ENCODE results near the gene NOP16.

The NOP16 gene

DNA sequence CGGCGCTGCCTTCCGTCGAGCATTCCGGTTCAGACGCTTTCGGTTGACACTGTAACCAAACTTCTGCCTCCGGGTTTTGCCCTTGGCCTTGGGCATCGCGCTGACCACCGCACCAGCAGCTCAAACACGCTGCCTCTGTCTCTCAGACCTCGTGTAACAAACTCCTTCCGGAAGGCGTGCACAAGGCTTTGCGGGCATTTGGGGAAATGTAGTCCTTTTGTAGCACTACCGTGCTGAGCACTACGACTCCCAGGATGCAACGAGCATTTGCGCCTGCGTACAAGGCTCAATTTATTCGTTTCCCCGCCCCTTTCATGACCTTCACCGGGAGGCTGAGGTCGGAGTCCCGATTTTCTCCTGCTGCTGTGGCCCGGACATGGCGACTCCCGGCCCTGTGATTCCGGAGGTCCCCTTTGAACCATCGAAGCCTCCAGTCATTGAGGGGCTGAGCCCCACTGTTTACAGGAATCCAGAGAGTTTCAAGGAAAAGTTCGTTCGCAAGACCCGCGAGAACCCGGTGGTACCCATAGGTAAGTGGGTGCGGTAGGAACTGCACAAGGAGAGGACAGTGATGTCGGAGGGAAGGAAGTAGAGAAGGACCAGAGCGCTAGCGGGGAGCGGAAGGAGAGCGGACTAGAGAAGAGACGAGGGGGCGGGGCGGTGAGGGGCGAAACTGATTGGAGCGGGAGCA is at the start of gene NOP16, which contains the start of gene HIGD2A:
NOP16 (minus strand) TSS at position 155 of the 691 bp plus-strand sequence; CDS start at position 96, 59 bp downstream.
HIGD2A (plus strand) TSS at position 308 of the 691 bp plus-strand sequence; CDS start at position 377, 69 bp downstream.
- in situ Hi-C loops (cut with HindIII; ENCODE audit: low sequenced_read_pairs): no loop called here

DNA sequence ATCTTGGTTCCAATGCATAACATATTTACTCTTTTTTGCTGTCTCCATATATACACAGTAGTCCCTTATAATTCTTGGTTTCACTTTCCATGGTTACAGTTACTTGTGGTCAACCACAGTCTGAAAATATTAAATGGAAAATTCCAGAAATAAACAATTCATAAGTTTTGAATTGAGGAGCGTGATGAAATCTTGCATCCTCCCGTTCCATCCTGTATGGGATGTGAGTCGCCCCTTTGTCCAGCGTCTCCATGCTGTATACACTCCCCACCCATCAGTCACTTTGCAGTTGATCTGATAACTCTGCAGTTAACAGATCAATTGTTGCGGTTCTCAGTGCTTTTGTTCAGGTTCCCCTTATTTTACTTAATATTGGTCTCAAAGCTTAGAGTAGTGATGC is 48.3 kb upstream of the NOP16 start:
- in situ Hi-C loops (cut with HindIII; ENCODE audit: low sequenced_read_pairs): no loop called here

- in situ Hi-C loops (cut with HindIII; ENCODE audit: low sequenced_read_pairs): no loop called here
Measured at GRCh38 chr5:176432707-176433106, 44.3 kb upstream of the NOP16 start.

DNA sequence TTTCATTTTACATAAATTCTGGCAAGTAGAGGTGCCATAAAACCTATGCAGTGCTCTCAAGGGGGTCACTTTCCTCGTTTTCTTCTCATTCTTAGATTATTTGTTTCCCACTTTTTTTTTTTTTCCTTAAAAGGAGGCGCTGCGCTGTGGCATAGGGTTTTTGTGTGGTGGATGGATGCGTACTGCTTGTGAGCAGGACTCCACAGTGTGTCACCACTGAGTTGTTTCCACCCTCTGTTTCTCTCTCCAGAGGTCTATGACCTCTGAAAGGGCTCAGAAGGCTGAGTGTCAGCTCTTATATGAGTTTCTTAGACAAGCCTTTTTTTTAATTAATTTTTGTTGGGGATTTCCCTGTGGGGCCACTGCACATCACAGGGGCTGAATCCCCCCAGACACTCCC is 41.6 kb upstream of the NOP16 start:
- in situ Hi-C loops (cut with HindIII; ENCODE audit: low sequenced_read_pairs): no loop called here

- in situ Hi-C loops (cut with HindIII; ENCODE audit: low sequenced_read_pairs): no loop called here
Measured at GRCh38 chr5:176427971-176428370, 39.6 kb upstream of the NOP16 start.

GRCh38 chr5:176426876-176427275 is 38.5 kb upstream of the NOP16 start:
- in situ Hi-C loops (cut with HindIII; ENCODE audit: low sequenced_read_pairs): no loop called here

DNA sequence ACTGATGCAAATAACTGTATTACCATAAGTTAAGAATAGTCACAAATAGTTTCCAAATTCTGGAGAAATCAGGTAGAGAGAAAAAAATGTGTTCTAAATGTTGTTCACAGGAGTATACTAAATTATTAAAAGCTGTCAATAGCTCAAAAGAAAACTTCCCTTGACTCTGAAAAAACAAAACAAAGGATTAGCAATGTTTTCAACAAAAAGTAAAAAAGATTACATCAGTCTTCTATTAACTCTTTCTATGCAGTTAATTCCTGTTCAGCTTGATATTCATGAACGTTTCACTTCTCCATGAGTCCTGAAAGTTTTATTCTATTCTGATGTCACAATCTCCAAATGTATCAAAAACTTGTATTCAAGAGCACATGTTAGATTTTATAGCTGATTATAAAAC is 37.4 kb upstream of the NOP16 start:
- in situ Hi-C loops (cut with HindIII; ENCODE audit: low sequenced_read_pairs): no loop called here

- in situ Hi-C loops (cut with HindIII; ENCODE audit: low sequenced_read_pairs): no loop called here
Measured at GRCh38 chr5:176425138-176425537, 36.7 kb upstream of the NOP16 start.

DNA sequence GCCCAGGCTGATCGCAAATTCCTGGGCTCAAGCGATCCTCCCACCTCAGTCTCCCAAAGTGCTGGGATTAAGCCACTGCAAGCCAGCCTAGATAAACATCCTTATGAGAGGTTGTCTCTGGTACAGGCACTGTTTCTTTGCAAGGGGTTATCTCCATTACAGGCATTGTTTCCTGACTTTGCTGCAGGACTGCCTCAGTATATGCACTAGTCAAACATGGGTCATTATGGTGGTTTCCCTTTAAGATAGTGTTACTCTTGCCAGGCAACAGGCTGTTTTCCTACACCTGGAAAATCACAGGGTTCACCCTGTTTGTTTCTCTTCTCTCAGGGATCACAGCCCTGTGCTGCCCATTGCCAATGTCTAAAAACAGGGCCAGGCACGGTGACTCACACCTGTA is 35.8 kb upstream of the NOP16 start:
- in situ Hi-C loops (cut with HindIII; ENCODE audit: low sequenced_read_pairs): no loop called here

DNA sequence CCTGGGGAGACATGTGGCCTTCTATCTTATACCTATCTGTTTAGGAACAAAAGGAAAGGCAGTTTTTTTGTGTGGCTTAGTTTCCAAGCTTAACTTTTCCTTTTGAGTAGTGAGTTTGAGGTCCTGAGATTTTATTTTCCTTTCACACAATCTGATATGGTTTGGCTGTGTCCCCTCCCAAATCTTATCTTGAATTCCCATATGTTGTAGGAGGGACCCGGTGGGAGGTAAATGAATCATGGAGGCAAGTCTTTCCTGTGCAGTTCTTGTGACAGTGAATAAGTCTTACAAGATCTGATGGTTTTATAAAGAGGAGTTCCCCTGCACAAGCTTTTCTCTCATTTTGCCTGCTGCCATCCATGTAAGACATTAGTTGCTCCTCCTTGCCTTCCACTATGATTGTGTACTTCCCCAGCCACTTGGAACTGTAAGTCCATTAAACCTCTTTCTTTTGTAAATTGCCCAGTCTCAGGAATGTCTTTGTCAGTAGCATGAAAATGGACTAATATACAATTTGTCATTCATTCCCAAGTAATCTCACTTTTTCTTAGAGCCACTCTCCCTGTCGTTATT is 32.7 kb upstream of the NOP16 start:
- in situ Hi-C loops (cut with HindIII; ENCODE audit: low sequenced_read_pairs): no loop called here

GRCh38 chr5:176420086-176420485 is 31.7 kb upstream of the NOP16 start:
- in situ Hi-C loops (cut with HindIII; ENCODE audit: low sequenced_read_pairs): no loop called here

GRCh38 chr5:176418251-176418650 is 29.9 kb upstream of the NOP16 start:
- in situ Hi-C loops (cut with HindIII; ENCODE audit: low sequenced_read_pairs): no loop called here

DNA sequence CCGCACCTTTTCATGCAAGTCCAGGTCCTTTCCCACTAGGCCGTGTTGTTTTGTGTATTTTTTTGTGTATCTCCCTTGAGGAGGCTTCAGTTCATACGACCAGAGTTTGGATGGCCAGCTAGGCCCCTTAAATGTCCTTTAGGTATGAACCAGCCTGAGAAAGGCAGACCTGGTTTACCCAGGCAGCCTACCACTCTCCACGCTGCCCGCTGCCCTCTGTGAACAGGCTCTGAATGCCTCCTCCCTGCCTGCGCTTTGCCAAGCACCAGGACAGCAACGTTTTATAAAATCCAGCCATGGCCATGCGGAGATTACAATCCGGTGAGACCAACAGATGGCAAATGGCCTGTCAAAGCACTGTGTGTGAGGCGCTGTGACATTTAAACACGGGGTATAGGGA is 28.6 kb upstream of the NOP16 start:
- in situ Hi-C loops (cut with HindIII; ENCODE audit: low sequenced_read_pairs): no loop called here

DNA sequence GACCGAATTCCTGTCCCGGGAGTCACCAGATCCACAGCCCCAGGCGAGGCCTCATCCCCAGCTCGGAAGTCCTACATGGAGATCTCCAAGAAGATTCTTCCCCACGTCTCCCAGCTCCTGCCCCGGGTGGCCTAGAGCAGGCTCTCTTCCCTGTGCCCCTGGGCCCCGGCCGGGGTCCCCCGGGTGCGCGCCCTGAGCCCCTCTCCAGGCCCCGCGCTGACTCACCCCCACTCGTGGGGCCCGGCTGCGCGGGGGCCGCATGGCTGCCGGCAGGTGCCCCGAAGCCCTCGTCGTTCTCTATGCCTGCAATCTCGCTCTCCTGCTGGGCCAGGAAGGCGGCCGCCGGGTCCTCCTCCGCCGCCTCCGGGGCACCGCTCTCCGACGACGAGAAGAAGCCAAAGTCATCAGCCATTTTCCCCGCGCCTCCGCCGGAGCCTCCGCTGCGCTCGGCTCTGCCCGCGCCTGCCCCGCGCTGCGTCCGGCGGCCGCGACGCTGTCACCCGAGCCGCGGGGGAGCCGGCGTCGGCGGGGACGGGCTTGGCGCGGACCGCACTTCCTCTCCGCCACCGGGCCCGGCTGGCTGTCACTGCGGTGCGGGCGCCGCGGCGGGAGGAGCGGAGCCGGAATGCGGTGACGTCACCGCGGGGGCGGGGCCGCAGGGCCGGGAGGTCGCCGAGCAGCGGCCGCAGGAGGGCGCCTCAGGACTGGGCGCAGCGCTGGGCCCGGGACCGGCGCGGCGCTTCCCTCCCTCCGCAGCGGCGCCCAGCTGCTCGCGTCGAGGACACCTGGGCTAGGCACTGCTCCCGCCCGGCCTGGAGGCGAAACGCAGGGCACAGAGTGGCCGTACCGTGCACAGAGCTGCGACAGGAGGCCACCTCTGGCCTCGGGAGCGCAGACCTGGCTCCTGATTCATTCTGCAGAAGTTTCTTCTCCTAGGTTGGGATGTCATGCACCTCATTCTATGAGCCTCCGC is 27.8 kb upstream of the NOP16 start, which contains the start of gene CLTB:
CLTB (minus strand) TSS at position 588 of the 973 bp plus-strand sequence; CDS start at position 412, 176 bp downstream.
- in situ Hi-C loops (cut with HindIII; ENCODE audit: low sequenced_read_pairs): no loop called here

DNA sequence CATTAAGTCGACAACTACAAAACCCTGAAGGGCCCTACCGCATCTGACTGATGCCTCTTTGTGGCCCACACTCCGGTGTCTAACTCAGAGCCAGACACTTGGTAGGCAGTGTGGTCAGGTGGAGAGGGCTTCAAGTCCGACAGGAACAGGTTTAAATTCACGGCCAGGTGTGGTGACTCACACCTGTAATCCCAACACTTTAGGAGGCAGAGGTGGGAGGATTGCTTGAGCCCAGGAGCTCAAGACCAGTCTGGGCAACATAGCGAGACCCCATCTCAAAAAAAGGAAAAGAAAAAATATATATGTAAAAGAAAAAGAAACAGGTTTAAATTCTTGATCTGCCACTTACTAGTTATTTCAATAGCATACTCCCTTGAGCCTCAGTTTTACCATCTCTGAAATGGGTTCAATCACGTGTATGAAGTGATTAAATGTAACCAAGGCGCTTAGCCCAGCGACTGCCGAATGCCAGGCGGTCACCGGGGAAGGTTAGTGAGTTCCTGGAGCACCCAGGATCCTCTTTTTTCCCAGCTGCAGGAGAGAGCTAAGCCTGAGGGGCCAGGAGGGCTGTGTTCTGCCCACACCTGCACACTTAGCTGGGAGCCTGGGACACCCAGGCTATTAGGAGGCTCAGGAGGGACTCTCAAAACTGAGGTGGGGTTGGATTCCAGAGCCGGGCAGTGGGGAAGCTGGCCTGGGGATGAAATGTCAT is 27.0 kb upstream of the NOP16 start:
- in situ Hi-C loops (cut with HindIII; ENCODE audit: low sequenced_read_pairs): no loop called here

DNA sequence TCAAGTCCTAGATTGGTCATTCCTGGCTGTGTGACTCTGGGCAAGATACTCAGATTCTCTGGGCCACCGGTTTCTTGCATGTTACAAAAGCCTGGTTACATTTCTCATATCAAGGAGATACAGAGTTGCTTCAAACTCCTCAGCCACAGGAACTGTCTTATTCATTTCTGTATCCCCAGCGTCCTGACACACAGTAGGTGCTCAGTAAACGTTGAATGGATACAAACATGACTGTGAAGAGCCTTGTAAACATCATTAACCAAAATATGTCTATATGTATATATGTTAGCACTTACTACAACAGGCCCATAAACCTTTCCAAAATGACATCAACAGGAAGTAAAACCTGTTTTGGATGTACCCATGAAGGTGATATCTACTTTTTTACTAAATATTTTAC is 26.3 kb upstream of the NOP16 start:
- in situ Hi-C loops (cut with HindIII; ENCODE audit: low sequenced_read_pairs): no loop called here

- in situ Hi-C loops (cut with HindIII; ENCODE audit: low sequenced_read_pairs): no loop called here
Measured at GRCh38 chr5:176413709-176414191, 25.4 kb upstream of the NOP16 start.

- in situ Hi-C loops (cut with HindIII; ENCODE audit: low sequenced_read_pairs): no loop called here
Measured at GRCh38 chr5:176413255-176413565, 24.8 kb upstream of the NOP16 start.

- in situ Hi-C loops (cut with HindIII; ENCODE audit: low sequenced_read_pairs): no loop called here
Measured at GRCh38 chr5:176412517-176413254, 24.3 kb upstream of the NOP16 start.
